Measurements from ENCODE around the gene FAM131B.
A peak's percentile ranks its signal among the peaks of the same experiment; 100 is the strongest.

The FAM131B gene

GRCh38 chr7:143308632-143309031, 53.9 kb downstream of the FAM131B start:
- no peak overlapping the region for H3K4me3 ChIP-seq (replicated peaks; ENCODE audit: low read depth, low read length)
- no peak for DNase-seq (ENCODE audit: extremely low read depth, low read depth)
- TF ChIP-seq, protein P1, sequence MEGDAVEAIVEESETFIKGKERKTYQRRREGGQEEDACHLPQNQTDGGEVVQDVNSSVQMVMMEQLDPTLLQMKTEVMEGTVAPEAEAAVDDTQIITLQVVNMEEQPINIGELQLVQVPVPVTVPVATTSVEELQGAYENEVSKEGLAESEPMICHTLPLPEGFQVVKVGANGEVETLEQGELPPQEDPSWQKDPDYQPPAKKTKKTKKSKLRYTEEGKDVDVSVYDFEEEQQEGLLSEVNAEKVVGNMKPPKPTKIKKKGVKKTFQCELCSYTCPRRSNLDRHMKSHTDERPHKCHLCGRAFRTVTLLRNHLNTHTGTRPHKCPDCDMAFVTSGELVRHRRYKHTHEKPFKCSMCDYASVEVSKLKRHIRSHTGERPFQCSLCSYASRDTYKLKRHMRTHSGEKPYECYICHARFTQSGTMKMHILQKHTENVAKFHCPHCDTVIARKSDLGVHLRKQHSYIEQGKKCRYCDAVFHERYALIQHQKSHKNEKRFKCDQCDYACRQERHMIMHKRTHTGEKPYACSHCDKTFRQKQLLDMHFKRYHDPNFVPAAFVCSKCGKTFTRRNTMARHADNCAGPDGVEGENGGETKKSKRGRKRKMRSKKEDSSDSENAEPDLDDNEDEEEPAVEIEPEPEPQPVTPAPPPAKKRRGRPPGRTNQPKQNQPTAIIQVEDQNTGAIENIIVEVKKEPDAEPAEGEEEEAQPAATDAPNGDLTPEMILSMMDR (IDR thresholded peaks at IDR 0.05; ENCODE audit: low read depth, low read length, missing control alignments), result no peak

DNA sequence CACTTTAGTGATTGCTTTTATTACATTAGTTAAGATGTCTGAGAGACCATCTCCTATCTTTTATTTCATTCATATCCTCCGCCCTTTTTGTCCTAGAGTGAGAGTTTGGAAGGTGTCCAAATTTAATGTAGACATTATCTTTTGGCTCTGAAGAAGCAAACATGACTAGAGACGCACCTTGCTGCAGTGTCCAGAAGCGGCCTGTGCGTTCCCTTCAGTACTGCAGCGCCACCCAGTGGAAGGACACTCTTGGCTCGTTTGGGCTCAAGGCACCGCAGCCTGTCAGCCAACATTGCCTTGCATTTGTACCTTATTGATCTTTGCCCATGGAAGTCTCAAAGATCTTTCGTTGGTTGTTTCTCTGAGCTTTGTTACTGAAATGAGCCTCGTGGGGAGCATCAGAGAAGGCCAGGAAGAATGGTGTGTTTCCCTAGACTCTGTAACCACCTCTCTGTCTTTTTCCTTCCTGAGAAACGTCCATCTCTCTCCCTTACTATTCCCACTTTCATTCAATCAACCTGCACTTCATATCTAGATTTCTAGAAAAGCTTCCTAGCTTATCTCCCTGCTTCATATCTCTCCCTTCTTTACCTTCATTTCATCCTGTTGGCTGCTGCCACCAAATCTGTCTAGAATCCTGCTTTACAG, 57.0 kb downstream of the FAM131B start:
- H3K4me3 ChIP-seq (replicated peaks; ENCODE audit: low read depth, low read length), result no peak overlapping the region
- TF ChIP-seq, protein P1 (IDR thresholded peaks at IDR 0.05; ENCODE audit: low read depth, low read length, missing control alignments), result peak; percentile 80
- no peak for DNase-seq (ENCODE audit: extremely low read depth, low read depth)

DNA sequence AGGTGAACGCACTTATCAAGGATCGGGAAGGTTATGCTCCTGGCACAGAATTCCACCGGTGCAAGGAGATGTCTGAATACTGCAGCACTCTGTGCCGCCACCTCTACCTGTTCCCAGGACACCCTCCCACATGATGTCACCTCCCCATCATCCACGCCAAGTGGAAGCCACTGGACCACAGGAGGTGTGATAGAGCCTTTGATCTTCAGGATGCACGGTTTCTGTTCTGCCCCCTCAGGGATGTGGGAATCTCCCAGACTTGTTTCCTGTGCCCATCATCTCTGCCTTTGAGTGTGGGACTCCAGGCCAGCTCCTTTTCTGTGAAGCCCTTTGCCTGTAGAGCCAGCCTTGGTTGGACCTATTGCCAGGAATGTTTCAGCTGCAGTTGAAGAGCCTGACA, 57.6 kb downstream of the FAM131B start:
- no peak overlapping the region for H3K4me3 ChIP-seq (replicated peaks; ENCODE audit: low read depth, low read length)
- TF ChIP-seq, protein P1 (IDR thresholded peaks at IDR 0.05; ENCODE audit: low read depth, low read length, missing control alignments), result no peak
- no peak for DNase-seq (ENCODE audit: extremely low read depth, low read depth)

DNA sequence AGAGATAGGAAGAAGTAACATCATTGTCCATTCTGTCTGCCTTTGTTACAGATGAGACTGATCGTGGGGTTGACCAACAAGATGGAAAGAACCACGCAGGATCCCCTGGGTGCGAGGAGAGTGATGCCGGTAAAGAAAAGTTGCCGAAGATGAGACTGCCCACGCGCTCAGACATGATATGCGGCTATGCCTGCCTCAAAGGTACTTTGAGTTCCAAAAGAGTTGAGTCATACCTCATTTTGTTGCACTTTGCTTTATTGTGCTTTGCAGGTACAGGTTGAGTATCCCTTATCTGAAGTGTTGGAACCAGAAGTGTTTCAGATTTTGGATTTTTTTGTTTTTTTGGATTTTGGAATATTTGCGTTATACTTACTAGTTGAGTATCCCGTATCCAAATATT, 58.8 kb downstream of the FAM131B start:
- H3K4me3 ChIP-seq (replicated peaks; ENCODE audit: low read depth, low read length), result no peak overlapping the region
- TF ChIP-seq, protein P1 (IDR thresholded peaks at IDR 0.05; ENCODE audit: low read depth, low read length, missing control alignments), result no peak
- DNase-seq (ENCODE audit: extremely low read depth, low read depth), result no peak

Measured in HFF-Myc (cell line).